Measurements from ENCODE around the gene RIMKLB. TPM values are rescaled to one million over a fixed set of nuclear protein-coding genes. Genes with fewer than 3 reads are reported as not detected.

RIMKLB gene
- total and polyA plus RNA-seq, 3 donors from 2014 or later, result 101 to 141 (median 123) TPM

GRCh38 chr12:8699714-8700113 is 1.9 kb downstream of the RIMKLB start:
- Histone ChIP-seq H3K27ac (peak overlapping the region; percentile 94 to 99), H3K4me3 (no peak overlapping the region), H3K4me1 (peaks cover 25% of the 10 kb centered on the region), H3K27me3 (no peaks in the 10 kb centered on the region), H3K9me3 (no peaks in the 10 kb centered on the region), H3K36me3 (ENCODE audit: low read depth, missing control alignments) (no peaks in the 10 kb centered on the region)
- DNase-seq, result peak; percentile 43
- intact Hi-C loops (cut with DNase I; ENCODE audit: low total_unique reads), result no loop called here
- 9 to 21% methylated on average over 4 of the region's 4 CpGs for WGBS, 2 donors
- no peak for TF ChIP-seq POLR2A (IDR thresholded peaks at IDR 0.05)
- TF ChIP-seq, protein P1, sequence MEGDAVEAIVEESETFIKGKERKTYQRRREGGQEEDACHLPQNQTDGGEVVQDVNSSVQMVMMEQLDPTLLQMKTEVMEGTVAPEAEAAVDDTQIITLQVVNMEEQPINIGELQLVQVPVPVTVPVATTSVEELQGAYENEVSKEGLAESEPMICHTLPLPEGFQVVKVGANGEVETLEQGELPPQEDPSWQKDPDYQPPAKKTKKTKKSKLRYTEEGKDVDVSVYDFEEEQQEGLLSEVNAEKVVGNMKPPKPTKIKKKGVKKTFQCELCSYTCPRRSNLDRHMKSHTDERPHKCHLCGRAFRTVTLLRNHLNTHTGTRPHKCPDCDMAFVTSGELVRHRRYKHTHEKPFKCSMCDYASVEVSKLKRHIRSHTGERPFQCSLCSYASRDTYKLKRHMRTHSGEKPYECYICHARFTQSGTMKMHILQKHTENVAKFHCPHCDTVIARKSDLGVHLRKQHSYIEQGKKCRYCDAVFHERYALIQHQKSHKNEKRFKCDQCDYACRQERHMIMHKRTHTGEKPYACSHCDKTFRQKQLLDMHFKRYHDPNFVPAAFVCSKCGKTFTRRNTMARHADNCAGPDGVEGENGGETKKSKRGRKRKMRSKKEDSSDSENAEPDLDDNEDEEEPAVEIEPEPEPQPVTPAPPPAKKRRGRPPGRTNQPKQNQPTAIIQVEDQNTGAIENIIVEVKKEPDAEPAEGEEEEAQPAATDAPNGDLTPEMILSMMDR (IDR thresholded peaks at IDR 0.05), result no peak

DNA sequence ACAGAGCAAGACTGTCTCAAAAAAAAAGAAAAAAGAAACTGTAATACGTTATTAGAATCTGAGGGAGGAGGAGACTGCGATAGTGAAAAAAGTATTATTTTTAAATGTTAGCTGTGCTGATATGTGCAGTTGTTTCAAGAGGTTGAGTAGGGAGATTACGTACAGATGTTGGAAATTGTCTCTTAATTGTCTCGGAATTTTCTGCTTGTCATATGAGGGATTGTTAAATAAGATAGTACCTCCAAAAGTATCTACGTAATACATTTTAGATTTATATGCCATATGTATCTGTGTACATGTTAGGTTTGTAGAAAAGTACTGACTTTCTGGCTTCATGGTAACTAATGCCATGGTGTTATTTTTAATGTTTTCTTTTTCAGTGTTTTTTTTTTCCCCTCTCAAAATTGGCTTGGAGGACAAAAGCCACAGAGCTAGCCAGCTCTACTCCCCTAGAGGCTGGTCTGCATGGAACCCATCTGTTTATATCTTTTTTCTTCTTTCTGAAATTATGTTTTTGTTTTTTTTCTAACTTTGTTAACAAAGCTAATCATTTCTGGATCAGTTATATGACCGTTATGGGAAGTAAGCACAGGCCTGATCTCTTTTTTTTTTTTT is 3.4 kb downstream of the RIMKLB start:
- intact Hi-C loops (cut with DNase I; ENCODE audit: low total_unique reads), result no loop called here

GRCh38 chr12:8702159-8702558 is 4.4 kb downstream of the RIMKLB start:
- WGBS, 2 donors, result 45 to 56% methylated on average over 4 of the region's 4 CpGs
- intact Hi-C loops (cut with DNase I; ENCODE audit: low total_unique reads), result no loop called here

More for the DNA sequence above, 3.4 kb downstream of the RIMKLB start:
- no peak overlapping the region for H3K4me3 ChIP-seq
- peak overlapping the region; percentile 94 to 99 for H3K27ac ChIP-seq
- no peaks in the 10 kb centered on the region for H3K36me3 ChIP-seq (ENCODE audit: low read depth, missing control alignments)
- WGBS, 2 donors, result 31 to 40% methylated on average over 6 of the region's 6 CpGs
- no peaks in the 10 kb centered on the region for H3K9me3 ChIP-seq
- H3K4me1 ChIP-seq, result peaks cover 25% of the 10 kb centered on the region
- DNase-seq, result no peak
- TF ChIP-seq, protein P1 (IDR thresholded peaks at IDR 0.05), result no peak
- TF ChIP-seq POLR2A (IDR thresholded peaks at IDR 0.05), result no peak
- H3K27me3 ChIP-seq, result no peaks in the 10 kb centered on the region

DNA sequence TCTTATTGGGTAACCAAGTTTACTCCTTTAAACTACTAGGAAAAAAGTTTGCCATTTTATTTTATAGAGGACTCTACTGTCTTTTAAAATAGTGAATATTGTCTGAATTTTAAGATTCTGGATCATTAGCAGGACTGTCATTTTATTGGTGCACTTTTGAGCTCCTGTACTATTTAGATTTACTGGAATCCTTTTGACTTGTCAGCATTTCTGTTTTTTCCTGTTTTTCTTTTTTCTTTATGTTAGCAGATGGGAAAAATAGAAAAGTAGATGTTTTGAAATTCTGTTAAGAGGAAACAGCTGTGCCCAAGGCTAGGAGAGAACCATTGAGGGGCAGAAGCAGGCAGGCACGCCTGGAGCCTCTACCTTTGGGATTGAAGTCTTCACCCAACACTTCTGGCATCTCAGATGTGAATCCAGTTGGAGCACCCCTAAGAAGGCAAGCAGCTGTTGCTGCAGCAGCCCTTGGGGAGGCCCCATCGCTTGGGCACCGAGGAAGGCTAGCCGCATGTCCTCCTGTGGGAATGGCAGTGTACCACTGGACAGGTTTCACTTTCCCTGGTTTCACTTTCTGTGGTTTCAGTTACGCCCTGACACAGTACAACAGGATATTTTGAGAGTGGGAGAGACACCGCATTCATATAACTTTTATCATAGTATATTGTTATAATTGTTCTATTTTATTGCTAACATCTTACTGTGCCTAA is 11.5 kb downstream of the RIMKLB start:
- Histone ChIP-seq H3K4me3 (peak overlapping the region in 1 of 2 donors; percentile 10), H3K27me3 (no peaks in the 10 kb centered on the region), H3K4me1 (peaks cover 17% of the 10 kb centered on the region), H3K9me3 (no peaks in the 10 kb centered on the region), H3K27ac (peak overlapping the region; percentile 63 to 72), H3K36me3 (ENCODE audit: low read depth, missing control alignments) (no peaks in the 10 kb centered on the region)
- intact Hi-C loops (cut with DNase I; ENCODE audit: low total_unique reads), result no loop called here
- 40 to 50% methylated on average over 6 of the region's 6 CpGs for WGBS, 2 donors
- no peak for TF ChIP-seq POLR2A (IDR thresholded peaks at IDR 0.05)
- TF ChIP-seq, protein P1 (IDR thresholded peaks at IDR 0.05), result no peak
- DNase-seq, result no peak

More at GRCh38 chr12:8702159-8702558, 4.4 kb downstream of the RIMKLB start:
- Histone ChIP-seq H3K9me3 (no peaks in the 10 kb centered on the region), H3K4me3 (no peak overlapping the region), H3K27me3 (no peaks in the 10 kb centered on the region), H3K4me1 (peaks cover 25% of the 10 kb centered on the region), H3K36me3 (ENCODE audit: low read depth, missing control alignments) (no peaks in the 10 kb centered on the region), H3K27ac (peak overlapping the region; percentile 94 to 99)
- no peak for TF ChIP-seq POLR2A (IDR thresholded peaks at IDR 0.05)
- TF ChIP-seq, protein P1 (IDR thresholded peaks at IDR 0.05), result no peak
- no peak for DNase-seq

Measured in testis (tissue), 3 donors.